NCI-H1930 (cell line): ENCODE results near the gene ANTXR1.

Experiments
- DNase-seq, 2 experiments: peaks; one replicate each; lab custom pipeline; 2025; lab: John Stamatoyannopoulos, UW

Gene ANTXR1

DNA sequence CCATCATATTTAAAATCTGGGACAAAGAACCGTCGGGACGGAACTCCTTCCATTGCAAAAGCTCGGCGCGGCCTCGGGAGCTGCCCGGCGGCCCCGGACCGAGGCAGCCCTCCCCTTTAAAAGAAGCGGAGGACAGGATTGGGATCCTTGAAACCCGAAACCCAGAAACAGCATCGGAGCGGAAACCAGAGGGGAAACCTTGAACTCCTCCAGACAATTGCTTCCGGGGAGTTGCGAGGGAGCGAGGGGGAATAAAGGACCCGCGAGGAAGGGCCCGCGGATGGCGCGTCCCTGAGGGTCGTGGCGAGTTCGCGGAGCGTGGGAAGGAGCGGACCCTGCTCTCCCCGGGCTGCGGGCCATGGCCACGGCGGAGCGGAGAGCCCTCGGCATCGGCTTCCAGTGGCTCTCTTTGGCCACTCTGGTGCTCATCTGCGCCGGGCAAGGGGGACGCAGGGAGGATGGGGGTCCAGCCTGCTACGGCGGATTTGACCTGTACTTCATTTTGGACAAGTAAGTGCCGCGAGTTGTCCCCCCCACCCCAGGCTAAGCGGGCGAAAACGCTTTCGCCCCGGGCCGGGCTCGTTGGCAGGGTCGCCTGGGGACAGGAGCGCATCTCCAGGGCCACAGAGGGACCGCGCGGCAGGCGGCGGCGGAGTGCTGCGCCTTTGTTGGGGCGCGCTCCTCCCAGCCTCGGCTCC lies at the start of gene ANTXR1:
Gene ANTXR1, plus strand, starts transcription at position 38 of the 698 bp plus-strand sequence. Its CDS starts 321 bp downstream, at position 359.
- peak; percentile 17 to 44 for DNase-seq

DNA sequence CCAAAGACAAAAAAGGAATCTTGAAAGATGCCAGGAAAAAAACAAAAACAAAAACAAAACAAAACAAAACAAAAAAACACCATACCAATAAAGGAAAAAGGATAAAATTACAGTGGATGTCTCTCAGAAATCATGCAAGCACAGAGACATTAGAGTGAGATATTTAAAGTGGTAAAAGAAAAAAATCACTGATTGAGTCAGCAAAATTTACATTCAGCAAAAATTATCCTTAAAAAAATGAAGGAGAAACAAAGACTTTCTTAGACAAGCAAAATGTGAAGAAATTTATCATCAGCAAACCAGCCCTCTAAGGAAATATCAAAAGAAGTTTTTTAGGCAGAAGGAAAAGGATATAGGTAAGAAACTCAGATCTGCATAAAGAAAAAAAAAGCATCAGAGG lies 48.7 kb upstream of the ANTXR1 start:
- no peak for DNase-seq

DNA sequence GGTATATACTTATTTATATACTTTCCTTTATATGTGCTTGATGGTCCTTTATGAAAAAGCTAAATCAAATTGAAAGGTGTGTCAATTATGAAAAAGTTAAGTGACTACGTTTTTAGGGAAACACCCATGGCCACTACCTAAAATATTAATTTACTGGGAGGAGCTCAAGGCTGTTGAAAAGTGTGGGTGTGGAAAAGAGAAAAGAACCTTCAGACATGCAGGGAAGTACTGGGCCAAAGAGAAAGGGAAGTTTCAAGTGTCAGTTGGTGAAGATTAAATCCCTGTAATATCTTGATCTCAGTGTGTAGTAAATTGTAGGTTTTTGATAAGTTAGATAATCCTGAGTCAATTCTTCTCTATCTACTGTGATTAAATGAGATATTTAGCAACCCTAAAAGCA lies 44.8 kb upstream of the ANTXR1 start:
- no peak for DNase-seq

DNA sequence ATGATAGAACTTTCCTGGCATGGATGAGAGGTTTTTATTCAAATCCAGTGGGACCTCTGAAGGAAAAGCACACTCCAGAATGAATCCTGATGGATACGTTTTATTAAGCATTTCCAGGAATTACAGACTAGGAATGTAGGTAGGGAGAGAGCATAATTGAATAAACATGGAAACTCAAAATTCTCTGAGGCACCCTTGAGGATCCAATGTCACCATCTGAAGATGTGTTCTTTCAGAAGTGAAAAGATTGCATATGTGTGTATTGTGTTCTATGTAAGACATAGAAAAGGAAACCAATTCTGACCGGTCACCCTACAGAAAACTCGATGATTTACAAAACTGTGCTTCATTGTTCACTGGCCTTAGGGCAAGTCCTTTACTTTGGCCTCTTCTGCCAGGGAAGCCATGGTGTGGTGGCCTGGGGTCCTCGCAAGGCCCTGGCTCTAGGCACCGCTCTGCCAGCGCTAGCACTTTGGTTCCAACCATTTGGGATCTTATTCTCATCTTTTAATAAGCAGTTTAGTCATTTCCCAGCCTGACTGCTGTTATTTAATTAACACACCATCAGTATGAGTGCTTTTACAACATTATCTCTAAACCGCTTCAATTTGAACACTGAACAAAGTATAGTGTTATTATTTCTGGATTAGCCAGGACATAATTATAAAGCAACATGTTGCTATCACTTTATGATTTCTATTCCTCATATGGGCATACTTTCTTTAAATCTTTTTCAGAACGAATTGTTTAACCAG lies 43.1 kb upstream of the ANTXR1 start:
- DNase-seq, result no peak

DNA sequence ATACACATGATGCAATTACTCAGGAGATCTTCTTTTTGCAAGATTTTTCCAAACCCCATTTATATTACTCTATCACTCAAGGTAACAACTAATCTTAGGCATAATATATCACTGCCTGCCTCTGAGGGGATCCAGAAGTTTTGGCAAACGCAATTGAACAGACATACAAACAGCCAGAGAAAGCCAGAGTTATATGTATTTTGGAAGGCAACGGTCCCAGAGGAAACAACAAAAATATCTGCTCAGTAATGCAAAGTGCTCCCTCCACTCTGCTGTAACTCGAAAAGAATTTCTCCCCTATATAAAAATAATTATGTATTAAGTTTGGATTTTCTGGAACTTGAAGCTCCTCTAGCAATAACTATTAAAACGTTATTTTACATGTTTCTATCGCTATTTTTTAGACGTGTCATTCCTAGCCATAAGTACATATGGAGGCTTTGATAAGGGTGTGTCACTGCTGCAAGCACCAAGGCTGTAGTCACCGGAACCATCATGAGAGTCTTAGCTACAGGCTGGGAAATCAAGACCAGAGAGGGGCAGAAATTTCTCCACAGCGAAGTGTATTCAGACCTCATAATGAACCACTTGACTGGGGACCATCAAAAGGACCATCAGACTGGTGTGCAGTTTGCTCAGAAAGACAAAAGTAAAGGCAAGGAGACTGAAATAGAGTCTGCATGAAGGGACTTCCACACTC lies 42.3 kb upstream of the ANTXR1 start:
- DNase-seq, result no peak

DNA sequence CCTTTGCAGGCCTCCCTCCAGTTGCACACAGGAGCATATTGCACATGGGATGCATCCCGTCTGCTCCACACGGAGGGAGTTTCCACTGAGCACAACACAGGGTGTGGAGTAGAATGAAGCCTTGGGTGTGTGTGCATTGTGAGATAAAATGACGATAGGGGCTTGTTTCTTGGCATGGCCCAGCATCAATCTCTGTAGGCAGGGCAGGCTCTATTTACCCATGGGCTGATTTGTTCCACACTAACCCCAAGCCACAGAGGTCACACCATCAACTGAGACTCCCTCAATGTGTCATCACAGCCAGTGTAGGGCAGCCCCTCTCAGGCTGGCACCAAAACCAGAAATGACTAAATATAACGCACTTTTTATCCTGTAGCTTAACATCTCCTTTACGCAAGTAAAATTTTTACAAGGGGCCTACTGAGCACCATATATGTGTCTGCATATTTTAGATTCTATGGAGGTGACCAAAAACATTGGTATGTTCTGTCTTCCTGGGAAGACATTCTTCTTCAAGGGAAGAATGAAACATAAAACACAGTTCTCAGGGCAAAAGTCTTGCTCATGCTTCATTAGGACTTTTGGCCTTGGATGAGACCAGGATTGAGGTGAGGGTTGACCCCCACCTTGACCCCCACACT lies 41.3 kb upstream of the ANTXR1 start:
- DNase-seq, result no peak

DNA sequence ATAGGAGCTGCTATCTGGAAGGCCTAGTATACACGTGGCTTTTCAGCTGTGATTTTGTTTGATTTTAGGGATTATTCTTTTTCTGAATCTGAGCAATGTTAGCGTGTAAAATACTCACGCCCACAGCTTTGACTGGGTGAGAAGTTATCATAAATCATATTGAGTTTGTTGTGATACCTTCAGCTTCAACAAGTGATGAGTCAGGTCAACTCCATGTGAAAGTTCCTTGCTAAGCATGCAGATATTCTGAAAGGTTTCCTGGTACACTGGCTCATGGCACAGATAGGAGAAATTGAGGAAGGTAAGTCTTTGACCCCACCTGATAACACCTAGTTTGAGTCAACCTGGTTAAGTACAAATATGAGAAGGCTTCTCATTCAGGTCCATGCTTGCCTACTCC lies 38.7 kb upstream of the ANTXR1 start, which contains the start of gene GKN1:
Gene GKN1, plus strand, starts transcription at position 386 of the 400 bp plus-strand sequence. CDS start 42 bp downstream, outside the sequence.
- DNase-seq, result no peak

DNA sequence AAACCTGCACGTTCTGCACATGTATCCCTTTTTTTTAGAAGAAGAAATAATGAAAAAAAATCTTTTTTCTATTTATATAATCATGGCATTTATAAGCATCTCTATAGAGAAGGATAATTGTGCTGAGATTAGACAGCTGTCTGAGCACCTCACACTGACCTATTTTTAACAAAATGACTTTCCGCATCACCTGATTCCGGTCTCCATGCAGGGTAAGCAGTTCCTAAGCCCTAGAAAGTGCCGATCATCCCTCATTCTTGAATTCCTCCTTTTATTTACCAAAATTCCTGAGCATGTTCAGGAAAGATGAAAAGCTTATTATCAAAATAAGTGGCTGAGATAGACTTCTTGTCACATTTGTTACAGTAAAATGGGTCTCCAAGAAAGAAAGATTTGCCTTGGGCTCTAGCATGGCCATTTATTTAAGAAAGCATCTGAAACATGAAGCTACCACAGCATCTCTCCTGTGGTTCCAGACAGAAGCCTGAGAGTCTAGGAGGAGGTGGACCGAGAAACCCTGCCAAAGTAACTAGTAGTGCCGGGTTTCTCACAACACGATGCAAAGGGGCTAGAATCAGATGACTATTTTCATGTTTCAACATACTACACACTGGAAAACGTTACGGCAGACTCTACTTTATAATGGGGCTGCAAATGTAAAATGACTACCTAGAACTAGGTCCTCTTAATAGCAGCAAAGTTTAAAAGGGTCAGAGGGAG lies 37.9 kb upstream of the ANTXR1 start:
- no peak for DNase-seq

DNA sequence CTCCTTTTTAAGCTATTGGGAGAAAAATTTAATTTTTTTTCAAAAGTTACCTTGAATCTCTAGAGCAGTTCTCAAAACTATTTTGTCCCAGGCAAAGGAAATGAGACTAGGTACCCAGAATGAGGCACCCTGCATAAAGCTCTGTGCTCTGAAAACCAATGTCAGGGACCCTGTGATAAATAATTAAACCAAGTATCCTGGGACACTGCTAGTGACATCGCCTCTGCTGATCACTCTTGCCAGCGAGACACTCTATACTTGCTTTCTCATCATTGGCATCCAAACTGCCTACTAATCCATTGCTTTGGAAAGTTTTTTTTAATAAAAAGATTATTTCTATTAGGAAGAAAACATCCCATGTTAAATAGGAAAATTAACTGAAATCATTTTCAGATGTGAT lies 37.1 kb upstream of the ANTXR1 start:
- DNase-seq, result no peak

DNA sequence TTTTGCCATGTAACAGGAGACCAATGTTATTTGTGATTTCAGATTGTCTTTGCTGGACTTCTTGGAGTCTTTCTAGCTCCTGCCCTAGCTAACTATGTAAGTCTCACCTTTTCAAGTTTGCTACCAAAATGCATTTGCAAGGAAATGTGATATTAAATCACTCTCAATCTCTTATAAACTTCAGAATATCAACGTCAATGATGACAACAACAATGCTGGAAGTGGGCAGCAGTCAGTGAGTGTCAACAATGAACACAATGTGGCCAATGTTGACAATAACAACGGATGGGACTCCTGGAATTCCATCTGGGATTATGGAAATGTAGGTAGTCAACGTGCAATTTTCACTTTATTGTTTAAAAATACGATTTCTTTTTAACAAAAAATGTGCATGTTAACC lies 35.5 kb upstream of the ANTXR1 start:
- DNase-seq, result no peak

DNA sequence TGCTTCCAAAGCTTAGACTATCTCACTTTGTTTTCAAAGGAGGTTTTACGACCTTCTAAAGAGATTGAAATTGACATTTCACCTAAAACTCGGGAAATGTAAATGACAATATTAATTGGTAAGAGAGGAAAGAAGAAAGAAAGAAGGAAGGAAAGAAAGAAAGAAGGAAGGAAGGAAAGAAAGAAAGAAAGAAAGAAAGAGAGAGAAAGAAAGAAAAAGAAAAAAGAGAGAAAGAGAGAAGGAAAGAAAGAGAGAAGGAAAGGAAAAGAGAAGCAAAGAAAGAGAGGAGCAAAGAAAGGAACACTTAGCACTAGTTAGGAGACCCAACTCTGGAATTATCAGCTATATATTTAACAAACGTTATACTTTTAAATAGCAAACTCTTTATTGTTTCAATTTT lies 34.9 kb upstream of the ANTXR1 start:
- DNase-seq, result no peak

DNA sequence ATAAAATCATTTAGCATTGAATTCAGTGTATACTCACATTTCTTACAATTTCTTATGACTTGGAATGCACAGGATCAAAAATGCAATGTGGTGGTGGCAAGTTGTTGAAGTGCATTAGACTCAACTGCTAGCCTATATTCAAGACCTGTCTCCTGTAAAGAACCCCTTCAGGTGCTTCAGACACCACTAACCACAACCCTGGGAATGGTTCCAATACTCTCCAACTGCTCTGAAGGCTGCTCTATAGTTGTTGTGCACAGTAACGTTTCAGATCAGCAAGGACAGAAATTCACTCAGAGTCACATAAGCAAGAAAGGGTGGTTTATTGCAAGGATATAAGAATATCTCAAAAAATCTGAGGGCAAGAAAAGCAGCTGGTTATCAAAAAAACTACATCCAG lies 32.0 kb upstream of the ANTXR1 start:
- no peak for DNase-seq

DNA sequence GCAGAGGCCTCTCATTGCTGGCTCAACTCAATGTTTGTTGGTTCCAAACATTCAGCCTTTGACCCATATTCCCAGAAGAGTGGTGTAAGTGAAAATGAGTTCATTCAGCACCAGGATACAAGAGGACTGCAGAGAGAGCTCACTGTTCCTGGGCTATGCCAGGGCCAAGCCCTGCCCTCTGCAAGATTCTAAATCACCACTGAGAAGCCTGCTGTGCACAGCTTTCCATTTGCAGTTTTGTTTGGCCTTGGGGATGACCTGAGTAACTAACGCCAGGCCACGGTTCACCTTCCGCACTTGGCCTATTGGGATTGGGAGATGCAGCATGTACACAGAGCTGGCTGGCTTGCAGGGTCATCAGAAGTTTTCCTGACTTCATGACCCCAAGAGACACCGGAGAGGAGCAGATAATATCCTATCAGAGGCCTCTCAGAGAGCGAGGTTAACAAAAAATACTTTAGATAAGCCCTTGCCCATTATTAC lies 25.9 kb upstream of the ANTXR1 start:
- no peak for DNase-seq

DNA sequence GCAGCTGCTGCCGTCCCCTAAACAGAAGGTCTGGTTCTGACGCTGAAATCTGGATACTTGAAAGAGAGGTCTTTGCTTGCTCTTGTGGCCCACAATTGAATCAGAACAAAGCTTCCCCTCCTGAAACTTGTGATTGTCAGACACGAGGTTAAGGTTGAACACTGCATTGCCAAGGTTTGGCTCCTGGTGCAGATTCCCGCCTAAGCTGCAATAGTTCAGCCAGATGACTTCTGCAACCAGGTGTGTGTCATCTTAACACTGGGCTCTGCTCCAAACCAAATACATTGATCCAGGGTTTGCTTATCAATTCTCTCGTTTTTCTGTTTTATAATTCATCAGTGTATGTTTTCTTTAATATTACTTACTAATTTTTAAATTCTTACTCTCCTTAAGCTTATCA lies 23.9 kb upstream of the ANTXR1 start:
- no peak for DNase-seq

DNA sequence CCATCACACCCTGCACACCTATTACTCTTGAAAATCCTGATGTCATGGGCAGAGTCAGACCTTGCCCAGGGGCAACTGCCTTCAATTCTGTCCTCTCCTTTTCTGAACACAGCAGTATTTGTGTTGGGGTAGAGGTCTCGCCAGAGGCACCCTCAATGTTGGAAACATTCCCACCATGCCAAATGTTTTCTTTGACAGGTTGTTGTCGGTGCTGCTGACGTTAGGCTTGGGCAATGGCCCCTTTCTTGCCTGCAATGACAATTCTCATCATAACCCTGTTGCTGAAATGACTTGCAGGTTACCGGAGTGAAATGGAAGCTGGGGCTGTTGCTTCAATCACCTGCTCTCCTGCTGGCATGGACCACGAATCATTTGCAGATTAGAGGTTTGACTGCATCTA lies 20.6 kb upstream of the ANTXR1 start:
- no peak for DNase-seq

DNA sequence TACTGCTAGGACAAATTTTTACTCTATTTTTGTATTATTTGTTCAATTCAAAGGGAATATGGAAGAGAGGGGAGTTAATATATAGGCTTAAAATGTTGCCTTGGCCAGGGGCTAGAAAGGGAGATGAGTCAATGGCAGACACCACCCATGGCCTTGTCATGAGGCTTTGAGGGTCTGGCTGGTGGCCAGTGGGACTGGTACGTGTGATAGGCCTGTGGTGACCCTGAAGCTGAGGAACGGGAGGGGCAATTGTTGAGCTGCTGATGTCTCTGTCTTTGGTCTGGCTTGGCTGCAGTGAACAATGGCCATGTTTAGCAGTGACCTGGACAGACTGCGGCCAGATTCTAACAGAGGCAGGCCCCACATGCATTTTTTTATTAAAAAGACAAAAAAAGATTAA lies 20.0 kb upstream of the ANTXR1 start:
- no peak for DNase-seq

DNA sequence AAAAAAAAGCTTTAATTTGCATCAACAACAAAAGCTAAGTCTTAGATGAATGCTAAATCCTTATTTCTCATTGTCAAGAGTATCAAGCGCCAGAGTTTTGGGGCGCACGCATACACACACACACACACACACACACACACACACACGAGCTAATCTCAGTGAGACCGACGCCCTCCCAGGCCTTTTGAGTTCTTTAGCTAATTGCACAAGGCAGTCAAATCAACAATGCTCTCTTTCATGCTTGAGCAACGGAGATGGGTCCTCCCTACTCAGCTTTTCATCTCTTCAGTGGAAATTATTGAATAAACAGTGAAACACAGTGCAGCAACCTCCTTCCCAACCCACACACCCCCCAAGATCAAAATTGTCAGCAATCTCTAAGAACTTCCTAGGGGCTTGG lies 19.3 kb upstream of the ANTXR1 start:
- DNase-seq, result no peak

DNA sequence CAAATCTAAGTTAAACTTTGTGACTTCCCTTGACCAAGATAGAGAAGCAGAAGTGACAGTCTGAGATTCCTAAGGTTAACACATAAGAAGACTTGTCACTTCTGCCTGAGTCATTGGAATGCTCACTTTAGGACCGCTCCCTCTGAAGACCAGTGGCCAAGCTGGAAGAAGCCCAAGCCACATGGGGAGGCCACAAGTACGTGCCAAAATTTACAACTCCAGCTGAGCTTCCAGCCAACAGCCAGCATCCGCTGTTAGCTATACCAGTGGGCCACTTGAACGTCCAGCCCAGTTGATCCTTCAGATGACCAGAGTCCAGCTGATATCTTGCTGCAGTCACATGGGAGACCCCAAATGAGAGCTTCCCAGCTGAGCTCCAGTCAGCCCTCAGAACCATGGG lies 18.1 kb upstream of the ANTXR1 start:
- no peak for DNase-seq

DNA sequence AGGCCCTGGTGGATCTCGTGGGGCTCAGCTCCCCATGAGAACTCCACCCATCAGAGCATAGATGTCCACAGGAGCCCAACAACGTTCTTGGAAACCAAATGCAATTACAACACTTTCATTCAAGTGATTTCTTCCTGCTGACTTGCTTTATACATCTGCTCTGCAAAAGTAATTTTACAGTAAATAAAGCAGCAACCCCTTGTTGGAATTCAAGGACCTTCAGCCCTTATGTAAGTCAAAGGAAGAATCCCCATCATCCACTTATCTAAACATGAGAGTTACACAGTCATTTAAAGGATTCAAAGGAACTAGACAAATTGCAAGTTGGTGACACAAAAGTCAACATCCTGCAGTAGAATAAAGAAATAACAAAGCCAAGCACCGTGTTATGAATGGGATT lies 17.1 kb upstream of the ANTXR1 start:
- no peak for DNase-seq

DNA sequence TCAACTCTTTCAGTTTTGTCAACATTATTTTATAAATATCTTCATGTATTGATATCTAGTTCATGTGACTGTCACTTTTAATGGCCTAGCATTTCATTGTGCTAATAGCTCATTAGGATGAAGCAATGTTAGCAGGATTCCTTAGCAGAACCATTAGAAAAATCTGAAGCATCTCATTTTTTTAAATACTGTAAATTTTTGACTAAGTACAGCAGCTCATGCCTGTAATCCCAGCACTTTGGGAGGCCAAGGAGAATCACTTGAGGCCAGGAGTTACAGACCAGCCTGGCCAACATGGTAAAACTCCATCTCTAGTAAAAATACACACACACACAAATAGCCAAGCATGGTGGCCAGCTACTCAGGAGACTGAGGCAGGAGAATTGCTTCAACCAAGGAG lies 15.6 kb upstream of the ANTXR1 start:
- DNase-seq, result no peak

DNA sequence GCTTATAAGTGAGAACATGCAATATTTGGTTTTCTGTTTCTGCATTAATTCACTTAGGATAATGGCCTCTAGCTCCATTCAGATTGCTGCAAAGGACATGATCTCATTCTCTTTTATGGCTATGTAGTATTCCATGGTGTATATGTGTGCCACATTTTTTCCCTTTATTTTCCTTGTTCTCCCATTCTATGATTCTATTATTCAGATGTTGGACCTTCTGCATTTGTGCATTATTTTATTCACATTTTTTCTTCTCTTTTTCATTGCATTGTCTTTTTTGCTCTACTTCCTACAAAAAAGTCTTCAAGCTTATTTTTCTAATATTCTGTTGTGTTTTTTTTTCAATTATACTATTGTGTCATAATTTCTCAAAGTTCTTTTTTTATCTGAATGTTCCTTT lies 11.1 kb upstream of the ANTXR1 start:
- DNase-seq, result no peak

DNA sequence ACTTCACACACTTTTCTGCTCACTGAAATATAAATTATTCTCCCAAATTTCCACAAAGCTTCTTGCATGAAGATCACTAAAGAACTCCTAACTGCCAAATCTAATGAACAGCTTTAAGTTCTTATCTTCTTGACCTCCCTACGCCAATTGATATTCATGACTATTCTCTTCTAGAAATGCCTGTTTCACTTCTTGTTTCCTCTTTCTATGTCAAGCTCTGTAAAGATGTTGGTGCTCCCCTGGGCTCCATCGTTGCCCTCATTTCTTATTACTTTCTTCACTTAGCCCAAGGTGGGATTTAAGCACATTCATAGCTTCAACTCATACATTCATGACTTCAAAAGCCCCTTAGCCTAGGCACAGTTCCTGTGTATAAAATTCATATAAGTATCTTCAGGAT lies 9.2 kb upstream of the ANTXR1 start:
- DNase-seq, result no peak
